HCT116 (cell line): ENCODE data around the gene KIAA1755. TPM values are rescaled to one million over a fixed set of nuclear protein-coding genes. Genes with fewer than 3 reads are reported as not detected.

Experiments
- ATAC-seq: fragments of 200-7000 bp; cut with Tn5 transposase; 2 replicates; pipeline ENCODE4 v1.9.1; 2020; ENCODE audit warnings: mild to moderate bottlenecking, moderate library complexity
- BruUV-seq: library from RNA; stranded (reverse); fragments of 400-500 nt; replicated peaks from 2 replicates; lab custom pipeline; 2021; lab: Mats Ljungman, UMichigan
- CTCF ChIA-PET: fragments of 300-600 bp; sonication (Branson Sonifier 250); formaldehyde crosslinking; loops from one replicate; lab custom pipeline; 2021; ENCODE audit warnings: antibody characterized with exemption; lab: Charles Lee
- POLR2A ChIA-PET: fragments of 300-600, 350-600 bp; sonication (Branson Sonifier 250); formaldehyde crosslinking; loops from one replicate; lab custom pipeline; 2021; ENCODE audit warnings: antibody characterized with exemption; lab: Charles Lee
- RAD21 ChIA-PET, 2 experiments: fragments of 300-600 bp; sonication (Branson Sonifier 250); formaldehyde crosslinking; loops; one replicate each; lab custom pipeline; 2023; ENCODE audit warnings: low total read pairs in 2 of 2; ENCODE audit not compliant: uncharacterized antibody in 2 of 2, unreplicated experiment in 2 of 2, low non-redundant PET in 1 of 2; lab: Charles Lee
- DNase-seq: peaks from one replicate; pipeline ENCODE4 v3.0.0-alpha.2; 2010; ENCODE audit warnings: low read depth, low spot score
- H2AFZ ChIP-seq: fragments of 200-600 bp; shearing (Covaris generic), sonication (generic); 2 replicates; pipeline ENCODE4 v1.6.1; 2017; ENCODE audit warnings: low read depth, mixed run types, mixed read lengths, antibody characterized with exemption, low read length; ENCODE audit not compliant: poor library complexity, severe bottlenecking
- H3K27ac ChIP-seq: 2 replicates; pipeline ENCODE4 v1.5.1; 2012; ENCODE audit warnings: low read depth, low read length
- H3K27me3 ChIP-seq: fragments of 200-600 bp; sonication (generic); 2 replicates; pipeline ENCODE4 v1.6.1; 2016; ENCODE audit warnings: mixed run types, low read length, mixed read lengths; ENCODE audit not compliant: insufficient read depth
- H3K36me3 ChIP-seq, 2 experiments: fragments of 200-500 bp in 1 of 2; fragments of 200-600 bp in 1 of 2; sonication (Bioruptor generic) in 1 of 2; sonication (generic) in 1 of 2; 2 replicates each; pipeline versions ENCODE4 v1.5.1 to v1.6.1; 2014 to 2016; ENCODE audit warnings: low read length in 2 of 2, inconsistent platforms in 1 of 2, mixed read lengths in 1 of 2, mixed run types in 1 of 2; ENCODE audit not compliant: insufficient read depth in 2 of 2, control insufficient read depth in 1 of 2
- H3K4me1 ChIP-seq, 2 experiments: fragments of 200-600 bp in 1 of 2; sonication (generic) in 1 of 2; 2 replicates each; pipeline versions ENCODE4 v1.5.1 to v1.6.1; 2012 to 2017; ENCODE audit warnings: low read length in 2 of 2, inconsistent platforms in 1 of 2, mild to moderate bottlenecking in 1 of 2, mixed read lengths in 1 of 2, mixed run types in 1 of 2, moderate library complexity in 1 of 2; ENCODE audit not compliant: insufficient read depth in 2 of 2, control insufficient read depth in 1 of 2
- H3K4me2 ChIP-seq: fragments of 200-600 bp; sonication (generic); 2 replicates; pipeline ENCODE4 v1.6.1; 2017; ENCODE audit warnings: mixed run types, low read length, mixed read lengths
- H3K4me3 ChIP-seq, 2 experiments: fragments of 200-600 bp in 1 of 2; sonication (generic) in 1 of 2; replicated peaks in 1 of 2; 2 replicates each; pipeline ENCODE4 v1.5.1; 2011 to 2016; ENCODE audit warnings: low read length in 2 of 2, control low read depth in 1 of 2, low read depth in 1 of 2, mild to moderate bottlenecking in 1 of 2, mixed read lengths in 1 of 2, mixed run types in 1 of 2
- H3K79me2 ChIP-seq: fragments of 200-600 bp; sonication (generic); 2 replicates; pipeline ENCODE4 v1.6.1; 2017; ENCODE audit warnings: mild to moderate bottlenecking, mixed run types, low read length, moderate library complexity, mixed read lengths; ENCODE audit not compliant: insufficient read depth
- H3K9ac ChIP-seq: fragments of 200-600 bp; sonication (generic); 2 replicates; pipeline ENCODE4 v1.6.1; 2016; ENCODE audit warnings: low read length, mixed read lengths
- H3K9me2 ChIP-seq: fragments of 200-600 bp; sonication (generic), shearing (Covaris generic); 2 replicates; pipeline ENCODE4 v1.6.1; 2017; ENCODE audit warnings: mixed run types, mild to moderate bottlenecking, moderate library complexity; ENCODE audit not compliant: insufficient read depth
- H3K9me3 ChIP-seq, 2 experiments: fragments of 200-500 bp in 1 of 2; fragments of 200-600 bp in 1 of 2; sonication (Bioruptor generic) in 1 of 2; sonication (generic) in 1 of 2; 2 replicates each; pipeline ENCODE4 v1.6.1; 2014 to 2017; ENCODE audit warnings: low read length in 2 of 2, mixed read lengths in 2 of 2, inconsistent platforms in 1 of 2, low read depth in 1 of 2, mild to moderate bottlenecking in 1 of 2, mixed run types in 1 of 2, moderate library complexity in 1 of 2; ENCODE audit not compliant: control insufficient read depth in 1 of 2, insufficient read depth in 1 of 2
- H4K20me1 ChIP-seq: fragments of 200-600 bp; sonication (generic), shearing (Covaris generic); 2 replicates; pipeline ENCODE4 v1.6.1; 2017; ENCODE audit warnings: mixed run types, mild to moderate bottlenecking, moderate library complexity; ENCODE audit not compliant: insufficient read depth
- CBX3 ChIP-seq: IDR thresholded peaks from 2 replicates; pipeline ENCODE4 v1.6.1; 2012; ENCODE audit warnings: low read depth
- EGR1 ChIP-seq: IDR thresholded peaks from 2 replicates; pipeline ENCODE4 v1.6.1; 2012; ENCODE audit warnings: low read depth
- FOSL1 ChIP-seq: IDR thresholded peaks from 2 replicates; pipeline ENCODE4 v1.6.1; 2012; ENCODE audit warnings: low read depth
- JUND ChIP-seq: IDR thresholded peaks from 2 replicates; pipeline ENCODE4 v1.6.1; 2012
- POLR2AphosphoS5 ChIP-seq: IDR thresholded peaks from 2 replicates; pipeline ENCODE4 v1.6.1; 2011; ENCODE audit warnings: mild to moderate bottlenecking, low read depth, low read length, moderate library complexity
- RAD21 ChIP-seq: IDR thresholded peaks from 2 replicates; pipeline ENCODE4 v1.6.1; 2012; ENCODE audit warnings: low read depth, mild to moderate bottlenecking
- SRF ChIP-seq: IDR thresholded peaks from 2 replicates; pipeline ENCODE4 v1.6.1; 2012; ENCODE audit warnings: low read depth
- YY1 ChIP-seq: IDR thresholded peaks from 2 replicates; pipeline ENCODE4 v1.6.1; 2011; ENCODE audit warnings: low read length, low read depth, moderate library complexity, mild to moderate bottlenecking; ENCODE audit not compliant: insufficient replicate concordance; ENCODE audit errors: extremely low read depth
- ZNF274 ChIP-seq: fragments of 200-500 bp; sonication (Bioruptor generic); IDR thresholded peaks from 2 replicates; pipeline ENCODE4 v1.6.1; 2014; ENCODE audit warnings: mild to moderate bottlenecking, low read depth, low read length, inconsistent platforms
- intact Hi-C: fragments of 100-400 bp; cut with micrococcal nuclease; formaldehyde crosslinking; loops from 2 replicates; pipeline ENCODE4 v1.10.0; 2022
- total RNA-seq: library from RNA; stranded (reverse); gene quantifications from one replicate; pipeline ENCODE4 v1.2.1, GENCODE V29; 2021; ENCODE audit not compliant: unreplicated experiment
- TF ChIP-seq, protein P1 (sequence below): IDR thresholded peaks from 2 replicates; pipeline ENCODE4 v1.6.1; 2012
- TF ChIP-seq, protein P2 (sequence below), 3 experiments: fragments of 200-600 bp in 1 of 3; sonication (generic) in 1 of 3; IDR thresholded peaks in 2 of 3; conservative IDR thresholded peaks in 1 of 3; 2 replicates each; pipeline ENCODE4 v1.5.1; 2012 to 2017; ENCODE audit warnings: low read depth in 2 of 3, low read length in 2 of 3, antibody characterized with exemption in 1 of 3, borderline replicate concordance in 1 of 3, control low read depth in 1 of 3, mild to moderate bottlenecking in 1 of 3, mixed read lengths in 1 of 3, mixed run types in 1 of 3, moderate library complexity in 1 of 3; ENCODE audit not compliant: insufficient read depth in 1 of 3
- TF ChIP-seq, protein P3 (sequence below): IDR thresholded peaks from 2 replicates; pipeline ENCODE4 v1.6.1; 2011; ENCODE audit warnings: mild to moderate bottlenecking, low read length, moderate library complexity; ENCODE audit not compliant: insufficient replicate concordance; ENCODE audit errors: extremely low read depth

KIAA1755 gene
- total RNA-seq, 1 experiment from 2014 or later = not detected

DNA sequence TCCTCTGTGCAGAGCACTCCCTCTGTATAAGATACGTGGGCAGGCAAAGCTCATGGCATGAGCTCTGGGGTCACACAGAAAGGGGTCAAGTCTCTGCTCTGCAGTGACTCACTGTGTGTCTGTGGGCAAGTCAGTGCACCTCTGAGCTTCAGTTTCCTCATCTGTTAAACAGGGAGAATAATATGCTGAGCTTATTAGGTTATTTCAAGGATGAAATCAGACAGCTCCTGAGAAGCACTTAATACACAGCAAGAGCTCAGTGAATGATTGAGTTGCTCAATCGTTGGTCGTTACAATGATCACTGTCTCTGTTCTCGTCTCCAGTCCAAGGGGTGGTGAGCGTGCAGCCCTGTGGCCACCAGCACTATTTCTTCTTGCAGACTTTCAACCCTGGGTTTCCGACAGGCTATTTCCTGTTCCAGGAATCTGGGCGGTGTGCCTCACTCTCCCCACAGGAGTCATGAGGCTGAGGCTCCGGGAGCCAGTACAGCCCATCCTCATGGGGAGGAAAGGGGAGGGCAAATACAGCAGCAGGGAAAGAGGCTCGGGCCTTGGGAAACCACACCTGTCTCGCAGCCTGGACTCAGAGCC is 28.9 kb downstream of the KIAA1755 start:
- TF ChIP-seq POLR2AphosphoS5 (no peak), RAD21 (no peak), ZNF274 (no peak), JUND (no peak), FOSL1 (no peak), SRF (no peak)
- TF ChIP-seq, protein P1, sequence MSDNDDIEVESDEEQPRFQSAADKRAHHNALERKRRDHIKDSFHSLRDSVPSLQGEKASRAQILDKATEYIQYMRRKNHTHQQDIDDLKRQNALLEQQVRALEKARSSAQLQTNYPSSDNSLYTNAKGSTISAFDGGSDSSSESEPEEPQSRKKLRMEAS = no peak
- ATAC-seq = no peak

DNA sequence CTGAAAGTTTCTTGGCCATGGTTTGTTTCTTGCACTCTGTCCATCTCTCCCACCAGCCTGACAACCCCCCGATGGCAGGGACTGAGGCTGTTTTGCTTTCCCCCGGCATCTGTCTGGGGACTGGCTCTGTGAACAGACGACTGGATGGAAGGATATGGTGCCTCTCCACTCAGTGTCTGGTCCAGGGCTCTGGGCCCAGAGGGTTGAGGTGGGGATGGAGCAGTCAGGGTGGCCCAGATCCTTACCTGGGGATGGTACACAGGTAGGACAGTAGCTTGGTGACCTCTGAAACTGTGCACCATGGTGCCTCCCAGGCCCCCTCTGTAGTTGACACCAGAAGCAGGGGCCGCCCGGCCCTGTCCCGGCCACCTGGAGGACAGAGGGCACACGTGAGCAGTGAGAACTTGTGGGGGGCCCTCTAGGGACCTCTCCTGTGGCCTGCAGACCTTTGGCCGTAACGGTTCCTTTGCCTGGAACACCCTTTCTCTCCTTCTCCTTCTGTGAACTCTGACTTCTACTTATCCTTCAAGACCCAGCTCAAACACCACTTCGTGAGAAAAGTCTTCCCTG is 29.5 kb downstream of the KIAA1755 start:
- H4K20me1 ChIP-seq = no peaks in the 10 kb centered on the region
- TF ChIP-seq, protein P2, sequence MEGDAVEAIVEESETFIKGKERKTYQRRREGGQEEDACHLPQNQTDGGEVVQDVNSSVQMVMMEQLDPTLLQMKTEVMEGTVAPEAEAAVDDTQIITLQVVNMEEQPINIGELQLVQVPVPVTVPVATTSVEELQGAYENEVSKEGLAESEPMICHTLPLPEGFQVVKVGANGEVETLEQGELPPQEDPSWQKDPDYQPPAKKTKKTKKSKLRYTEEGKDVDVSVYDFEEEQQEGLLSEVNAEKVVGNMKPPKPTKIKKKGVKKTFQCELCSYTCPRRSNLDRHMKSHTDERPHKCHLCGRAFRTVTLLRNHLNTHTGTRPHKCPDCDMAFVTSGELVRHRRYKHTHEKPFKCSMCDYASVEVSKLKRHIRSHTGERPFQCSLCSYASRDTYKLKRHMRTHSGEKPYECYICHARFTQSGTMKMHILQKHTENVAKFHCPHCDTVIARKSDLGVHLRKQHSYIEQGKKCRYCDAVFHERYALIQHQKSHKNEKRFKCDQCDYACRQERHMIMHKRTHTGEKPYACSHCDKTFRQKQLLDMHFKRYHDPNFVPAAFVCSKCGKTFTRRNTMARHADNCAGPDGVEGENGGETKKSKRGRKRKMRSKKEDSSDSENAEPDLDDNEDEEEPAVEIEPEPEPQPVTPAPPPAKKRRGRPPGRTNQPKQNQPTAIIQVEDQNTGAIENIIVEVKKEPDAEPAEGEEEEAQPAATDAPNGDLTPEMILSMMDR (IDR thresholded peaks at IDR 0.05 in 2 of 3, conservative IDR thresholded peaks at IDR 0.05 in 1 of 3; ENCODE audit: borderline replicate concordance in 1 of 3, insufficient read depth in 1 of 3, low read depth in 2 of 3, low read length in 2 of 3) = no peak
- no peak for TF ChIP-seq CBX3
- no peak for TF ChIP-seq EGR1
- no peak for TF ChIP-seq FOSL1
- TF ChIP-seq, protein P1 = no peak
- TF ChIP-seq, protein P3, sequence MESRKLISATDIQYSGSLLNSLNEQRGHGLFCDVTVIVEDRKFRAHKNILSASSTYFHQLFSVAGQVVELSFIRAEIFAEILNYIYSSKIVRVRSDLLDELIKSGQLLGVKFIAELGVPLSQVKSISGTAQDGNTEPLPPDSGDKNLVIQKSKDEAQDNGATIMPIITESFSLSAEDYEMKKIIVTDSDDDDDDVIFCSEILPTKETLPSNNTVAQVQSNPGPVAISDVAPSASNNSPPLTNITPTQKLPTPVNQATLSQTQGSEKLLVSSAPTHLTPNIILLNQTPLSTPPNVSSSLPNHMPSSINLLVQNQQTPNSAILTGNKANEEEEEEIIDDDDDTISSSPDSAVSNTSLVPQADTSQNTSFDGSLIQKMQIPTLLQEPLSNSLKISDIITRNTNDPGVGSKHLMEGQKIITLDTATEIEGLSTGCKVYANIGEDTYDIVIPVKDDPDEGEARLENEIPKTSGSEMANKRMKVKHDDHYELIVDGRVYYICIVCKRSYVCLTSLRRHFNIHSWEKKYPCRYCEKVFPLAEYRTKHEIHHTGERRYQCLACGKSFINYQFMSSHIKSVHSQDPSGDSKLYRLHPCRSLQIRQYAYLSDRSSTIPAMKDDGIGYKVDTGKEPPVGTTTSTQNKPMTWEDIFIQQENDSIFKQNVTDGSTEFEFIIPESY = no peak
- TF ChIP-seq JUND = no peak
- TF ChIP-seq YY1 = no peak
- H3K4me2 ChIP-seq = no peak overlapping the region
- H3K79me2 ChIP-seq = no peaks in the 10 kb centered on the region
- intact Hi-C loops = no loop called here
- ChIA-PET POLR2A (no interaction called here), CTCF (interaction anchor here (0.9 to 1.3 kb wide), 6 partner anchors 10 to 178 kb away, joined by 3 to 6 read pairs (median 4); no protein-coding TSS in a partner anchor), RAD21 (no interaction called here)
- no peaks in the 10 kb centered on the region for H3K27me3 ChIP-seq
- H3K36me3 ChIP-seq = no peaks in the 10 kb centered on the region
- no peaks in the 10 kb centered on the region for H3K9me3 ChIP-seq
- no peak overlapping the region for H3K27ac ChIP-seq
- H3K9me2 ChIP-seq = no peaks in the 10 kb centered on the region
- ATAC-seq (no peak), DNase-seq (no peak)
- BruUV-seq = no TSS peak
- no peak overlapping the region for H3K4me3 ChIP-seq
- H3K9ac ChIP-seq = no peak overlapping the region
- H2AFZ ChIP-seq = no peak overlapping the region
- H3K4me1 ChIP-seq = no peaks in the 10 kb centered on the region

More for the DNA sequence above, 28.9 kb downstream of the KIAA1755 start:
- ChIA-PET CTCF (interaction anchor here (0.9 to 1.3 kb wide), 6 partner anchors 11 to 177 kb away, joined by 3 to 6 read pairs (median 4); no protein-coding TSS in a partner anchor), RAD21 (no interaction called here), POLR2A (no interaction called here)
- H3K9me2 ChIP-seq = no peaks in the 10 kb centered on the region
- H3K9me3 ChIP-seq = no peaks in the 10 kb centered on the region
- no peak overlapping the region for H3K27ac ChIP-seq
- H3K36me3 ChIP-seq = no peaks in the 10 kb centered on the region
- intact Hi-C loops = no loop called here
- no peaks in the 10 kb centered on the region for H3K4me1 ChIP-seq
- DNase-seq = no peak
- H3K9ac ChIP-seq = no peak overlapping the region
- H3K4me3 ChIP-seq = no peak overlapping the region
- no peak overlapping the region for H3K4me2 ChIP-seq
- H3K27me3 ChIP-seq = no peaks in the 10 kb centered on the region
- H4K20me1 ChIP-seq = no peaks in the 10 kb centered on the region
- BruUV-seq = no TSS peak
- no peak overlapping the region for H2AFZ ChIP-seq
- H3K79me2 ChIP-seq = no peaks in the 10 kb centered on the region
